Measurements from ENCODE around the gene CDKN2B-AS1. TPM values are rescaled to one million over a fixed set of nuclear protein-coding genes. Genes with fewer than 3 reads are reported as not detected.

CDKN2B-AS1 gene
- total RNA-seq, 2 donors from 2014 or later = 39.7 to 73.7 TPM

DNA sequence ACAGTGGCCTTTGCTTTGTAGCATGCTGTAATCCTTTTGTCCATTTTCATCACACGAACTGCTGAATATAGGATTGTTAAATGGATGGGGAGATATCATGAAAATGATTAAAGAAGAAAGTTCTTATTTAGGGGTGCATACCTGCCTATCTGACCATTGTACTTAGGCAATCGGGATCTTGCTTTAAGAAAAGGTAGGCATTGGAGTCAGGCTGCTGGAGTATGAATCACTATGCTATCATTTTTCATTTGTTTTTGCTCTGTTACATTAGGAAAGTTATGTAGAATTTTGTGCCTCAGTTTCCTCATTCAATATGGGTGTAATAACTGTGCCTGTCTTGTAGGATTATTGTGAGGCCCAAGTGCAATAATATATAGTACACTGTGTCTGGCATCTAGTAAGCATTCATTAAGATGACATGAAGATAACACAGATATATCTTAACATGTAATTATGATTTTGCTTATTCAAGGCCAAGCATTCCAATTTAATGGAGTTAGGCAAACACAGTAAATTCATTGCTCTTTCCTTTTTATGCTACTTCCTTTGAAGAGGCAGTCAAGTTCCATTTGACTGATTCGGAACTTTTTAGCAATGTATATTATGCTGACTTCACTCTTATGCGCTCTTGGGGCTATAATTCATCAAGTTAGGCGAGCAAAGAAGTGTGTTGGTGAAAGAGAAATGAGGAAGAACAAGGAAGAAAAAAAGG is 124.4 kb downstream of the CDKN2B-AS1 start:
- intact Hi-C loops (cut with DNase I) = loop anchor here (10.0 kb wide), 1 partner anchor 74 kb away; no protein-coding TSS in a partner anchor
- Histone ChIP-seq H3K27me3 (no peaks in the 10 kb centered on the region), H3K9ac (ENCODE audit: low read depth in 2 of 2, low read length in 2 of 2) (peak overlapping the region in 1 of 2 donors; percentile 79), H3K27ac (peak overlapping the region; percentile 71), H3K4me1 (no peaks in the 10 kb centered on the region), H3K4me3 (no peak overlapping the region), H3K36me3 (no peaks in the 10 kb centered on the region), H3K9me3 (no peaks in the 10 kb centered on the region)
- DNase-seq = no peak
- TF ChIP-seq, protein P1, sequence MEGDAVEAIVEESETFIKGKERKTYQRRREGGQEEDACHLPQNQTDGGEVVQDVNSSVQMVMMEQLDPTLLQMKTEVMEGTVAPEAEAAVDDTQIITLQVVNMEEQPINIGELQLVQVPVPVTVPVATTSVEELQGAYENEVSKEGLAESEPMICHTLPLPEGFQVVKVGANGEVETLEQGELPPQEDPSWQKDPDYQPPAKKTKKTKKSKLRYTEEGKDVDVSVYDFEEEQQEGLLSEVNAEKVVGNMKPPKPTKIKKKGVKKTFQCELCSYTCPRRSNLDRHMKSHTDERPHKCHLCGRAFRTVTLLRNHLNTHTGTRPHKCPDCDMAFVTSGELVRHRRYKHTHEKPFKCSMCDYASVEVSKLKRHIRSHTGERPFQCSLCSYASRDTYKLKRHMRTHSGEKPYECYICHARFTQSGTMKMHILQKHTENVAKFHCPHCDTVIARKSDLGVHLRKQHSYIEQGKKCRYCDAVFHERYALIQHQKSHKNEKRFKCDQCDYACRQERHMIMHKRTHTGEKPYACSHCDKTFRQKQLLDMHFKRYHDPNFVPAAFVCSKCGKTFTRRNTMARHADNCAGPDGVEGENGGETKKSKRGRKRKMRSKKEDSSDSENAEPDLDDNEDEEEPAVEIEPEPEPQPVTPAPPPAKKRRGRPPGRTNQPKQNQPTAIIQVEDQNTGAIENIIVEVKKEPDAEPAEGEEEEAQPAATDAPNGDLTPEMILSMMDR (IDR thresholded peaks at IDR 0.05) = no peak

DNA sequence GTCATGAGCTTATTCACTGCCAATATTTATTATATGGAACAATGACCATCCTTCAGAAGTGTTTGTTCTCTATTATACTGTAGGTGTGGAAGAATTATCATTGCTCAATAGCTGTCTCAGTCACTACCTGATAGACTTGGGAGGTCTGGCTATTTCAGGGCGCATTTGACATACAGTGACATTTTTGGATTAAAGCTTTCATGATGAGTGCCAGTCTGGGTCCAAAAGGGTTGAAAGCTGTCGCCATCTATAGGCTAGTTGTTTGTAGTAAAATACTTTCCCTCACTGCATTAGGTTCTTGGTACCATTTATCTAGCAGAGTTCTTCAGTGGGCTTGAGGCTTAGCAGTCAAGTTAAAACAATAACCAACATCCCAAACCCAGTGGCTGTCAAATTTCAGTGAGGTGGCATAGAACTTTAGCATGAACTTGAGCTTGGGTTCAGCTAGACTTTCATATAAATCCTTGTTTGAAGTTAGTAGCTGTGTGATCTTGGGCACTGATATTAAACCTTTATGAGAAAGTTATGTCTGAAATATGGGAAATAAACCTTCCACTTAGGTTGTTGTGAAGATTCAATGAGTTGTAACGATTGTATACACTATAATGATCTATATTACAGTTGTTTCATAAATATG is 125.0 kb downstream of the CDKN2B-AS1 start:
- TF ChIP-seq, protein P1 (IDR thresholded peaks at IDR 0.05) = peak; percentile 51
- intact Hi-C loops (cut with DNase I) = loop anchor here (5.0 to 10.0 kb wide), 2 partner anchors 75 to 307 kb away; no protein-coding TSS in a partner anchor
- H3K9me3 ChIP-seq = no peaks in the 10 kb centered on the region
- H3K4me3 ChIP-seq = no peak overlapping the region
- H3K27ac ChIP-seq = peak overlapping the region; percentile 71
- no peak overlapping the region for H3K9ac ChIP-seq (ENCODE audit: low read depth in 2 of 2, low read length in 2 of 2)
- no peaks in the 10 kb centered on the region for H3K27me3 ChIP-seq
- no peak for DNase-seq
- no peaks in the 10 kb centered on the region for H3K4me1 ChIP-seq
- H3K36me3 ChIP-seq = no peaks in the 10 kb centered on the region

DNA sequence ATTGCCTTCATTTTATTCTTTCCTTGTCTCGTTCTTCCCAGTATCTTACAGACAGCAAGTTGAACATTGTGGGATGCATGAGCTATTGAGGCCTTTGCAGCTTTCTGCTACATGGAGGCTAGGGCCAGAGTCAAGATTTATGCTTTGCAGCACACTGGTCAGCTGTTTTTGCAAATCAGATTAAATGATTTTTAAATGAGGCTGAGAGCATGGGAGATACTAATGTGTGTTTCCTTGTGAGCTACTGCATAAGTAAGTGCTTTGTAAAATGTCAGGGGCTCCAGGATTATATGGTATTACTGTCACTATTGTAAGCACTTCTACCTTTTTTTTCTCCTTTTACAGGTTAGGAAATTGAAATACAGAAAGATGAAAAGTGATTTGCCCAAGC is 125.6 kb downstream of the CDKN2B-AS1 start:
- Histone ChIP-seq H3K9me3 (no peaks in the 10 kb centered on the region), H3K9ac (ENCODE audit: low read depth in 2 of 2, low read length in 2 of 2) (no peak overlapping the region), H3K27me3 (no peaks in the 10 kb centered on the region), H3K4me1 (no peaks in the 10 kb centered on the region), H3K36me3 (no peaks in the 10 kb centered on the region), H3K4me3 (no peak overlapping the region), H3K27ac (no peak overlapping the region)
- TF ChIP-seq, protein P1 (IDR thresholded peaks at IDR 0.05) = no peak
- intact Hi-C loops (cut with DNase I) = loop anchor here (5.0 kb wide), 1 partner anchor 308 kb away; no protein-coding TSS in a partner anchor
- DNase-seq = no peak

- Histone ChIP-seq H3K4me3 (no peak overlapping the region), H3K9me3 (no peaks in the 10 kb centered on the region), H3K9ac (ENCODE audit: low read depth in 2 of 2, low read length in 2 of 2) (no peak overlapping the region), H3K36me3 (no peaks in the 10 kb centered on the region), H3K27me3 (no peaks in the 10 kb centered on the region), H3K4me1 (no peaks in the 10 kb centered on the region), H3K27ac (no peak overlapping the region)
- TF ChIP-seq, protein P1 (IDR thresholded peaks at IDR 0.05) = no peak
- no peak for DNase-seq
- intact Hi-C loops (cut with DNase I) = loop anchor here (5.0 kb wide), 1 partner anchor 308 kb away; no protein-coding TSS in a partner anchor
These were observed 126.0 kb downstream of the CDKN2B-AS1 start for GRCh38 chr9:22120595-22120994.

DNA sequence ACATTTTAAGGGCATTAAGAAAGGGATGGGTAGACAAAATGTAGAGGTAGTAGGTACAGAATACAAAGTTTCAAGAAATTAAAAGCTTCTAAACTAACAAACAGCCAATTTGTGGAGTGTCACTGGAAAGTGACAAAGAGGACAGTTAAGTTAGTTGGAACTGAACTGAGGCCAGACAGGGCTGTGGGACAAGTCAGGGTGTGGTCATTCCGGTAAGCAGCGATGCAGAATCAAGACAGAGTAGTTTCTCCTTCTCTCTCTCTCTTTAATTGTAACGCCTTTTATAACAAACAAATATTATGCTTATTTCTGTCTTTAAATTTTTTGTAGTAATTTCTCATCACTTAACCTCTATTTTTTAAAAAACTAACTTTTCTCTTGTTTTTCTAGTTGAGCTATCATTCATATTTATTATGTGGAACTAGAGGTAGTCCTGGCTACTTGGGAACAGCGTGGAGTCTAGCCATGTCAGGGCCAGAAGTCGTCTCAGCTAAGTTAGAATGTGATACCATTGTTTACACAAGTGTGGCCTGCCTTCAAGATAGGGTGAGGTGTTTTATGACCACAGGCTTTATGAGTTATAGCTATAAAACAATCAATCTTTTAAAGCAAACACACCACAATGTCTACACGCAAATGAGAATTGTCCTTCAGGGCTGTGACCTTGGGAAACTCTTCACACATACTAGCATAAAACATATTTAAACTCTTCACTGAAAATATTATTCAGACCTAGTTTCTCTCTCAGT is 129.8 kb downstream of the CDKN2B-AS1 start:
- TF ChIP-seq, protein P1 (IDR thresholded peaks at IDR 0.05) = no peak
- Histone ChIP-seq H3K4me1 (no peaks in the 10 kb centered on the region), H3K36me3 (no peaks in the 10 kb centered on the region), H3K27me3 (no peaks in the 10 kb centered on the region), H3K4me3 (no peak overlapping the region), H3K9me3 (no peaks in the 10 kb centered on the region), H3K9ac (ENCODE audit: low read depth in 2 of 2, low read length in 2 of 2) (peak overlapping the region in 1 of 2 donors; percentile 28), H3K27ac (peak overlapping the region; percentile 69)
- DNase-seq = peak; percentile 63
- intact Hi-C loops (cut with DNase I) = loop anchor here (5.0 kb wide), 1 partner anchor 312 kb away; no protein-coding TSS in a partner anchor

Data from colonic mucosa (tissue), 4 donors.